K562 (cell line): ENCODE data around the gene PYM1. TPM values are rescaled to one million over a fixed set of nuclear protein-coding genes. Genes with fewer than 3 reads are reported as not detected.
A peak's percentile ranks its signal among the peaks of the same experiment; 100 is the strongest.

Experiments
- ATAC-seq: fragments of 200-7000 bp; cut with Tn5 transposase; 3 replicates; pipeline ENCODE4 v1.9.1; 2020; ENCODE audit warnings: moderate library complexity
- BruUV-seq: library from RNA; stranded (reverse); fragments of 400-500 nt; replicated peaks from 2 replicates; lab custom pipeline; 2021; lab: Mats Ljungman, UMichigan
- CTCF ChIA-PET: fragments of 300-600 bp; formaldehyde crosslinking; extraction: SDS; loops from one replicate; lab custom pipeline; 2021; ENCODE audit warnings: low intra/inter-chr PET ratio; lab: Yijun Ruan, JAX
- POLR2A ChIA-PET: fragments of 300-600, 350-650 bp; sonication (Branson Sonifier 250); formaldehyde crosslinking; extraction: SDS; loops from one replicate; lab custom pipeline; 2021; ENCODE audit warnings: antibody characterized with exemption, inconsistent platforms; lab: Yijun Ruan, JAX
- DNase-seq, 4 experiments: peaks; one replicate each; pipeline versions ENCODE4 v3.0.0 to v3.0.0-alpha.2; 2011 to 2018; ENCODE audit warnings: low spot score in 3 of 4, mixed read lengths in 3 of 4; ENCODE audit errors: extremely low read depth in 1 of 4
- FAIRE-seq: peaks from 2 replicates; lab custom pipeline; 2011; peaks lifted over from hg19 to GRCh38; lab: Jason Lieb, UNC
- H2AFZ ChIP-seq: 2 replicates; pipeline ENCODE4 v1.6.0; 2011; ENCODE audit warnings: low read depth, low read length, control low read depth, inconsistent platforms
- H3K27ac ChIP-seq: fragments of 200-600 bp; 3 replicates; pipeline ENCODE4 v1.8.0; 2011; ENCODE audit warnings: low read depth, mild to moderate bottlenecking, control low read depth, inconsistent platforms, low read length, moderate library complexity, mixed read lengths; ENCODE audit errors: extremely low read depth
- H3K27me3 ChIP-seq, 2 experiments: fragments of 300-600 bp in 1 of 2; 2 replicates in 1 of 2; 3 replicates in 1 of 2; pipeline versions ENCODE4 v1.6.0 to v1.8.0; 2011; ENCODE audit warnings: inconsistent platforms in 2 of 2, low read length in 2 of 2, mild to moderate bottlenecking in 1 of 2, mixed read lengths in 1 of 2, moderate library complexity in 1 of 2; ENCODE audit not compliant: control insufficient read depth in 2 of 2, insufficient read depth in 2 of 2
- H3K36me3 ChIP-seq: fragments of 300-600 bp; 3 replicates; pipeline ENCODE4 v1.8.0; 2011; ENCODE audit warnings: mild to moderate bottlenecking, low read length, inconsistent platforms; ENCODE audit not compliant: control insufficient read depth, insufficient read depth
- H3K4me1 ChIP-seq, 2 experiments: fragments of 200-600 bp in 1 of 2; replicated peaks in 1 of 2; 2 replicates in 1 of 2; 3 replicates in 1 of 2; pipeline versions ENCODE4 v1.5.1 to v1.8.0; 2011; ENCODE audit warnings: inconsistent platforms in 2 of 2, low read length in 2 of 2, mild to moderate bottlenecking in 1 of 2, mixed read lengths in 1 of 2, moderate library complexity in 1 of 2; ENCODE audit not compliant: control insufficient read depth in 2 of 2, insufficient read depth in 2 of 2
- H3K4me2 ChIP-seq: 2 replicates; pipeline ENCODE4 v1.6.1; 2011; ENCODE audit warnings: low read length, control low read depth, inconsistent platforms, mixed read lengths; ENCODE audit not compliant: insufficient read depth
- H3K4me3 ChIP-seq: fragments of 200-600 bp; sonication (generic), shearing (Covaris generic); 2 replicates; pipeline ENCODE4 v1.5.1; 2016; ENCODE audit warnings: control low read depth, inconsistent platforms
- H3K79me2 ChIP-seq: fragments of 200-600 bp; 3 replicates; pipeline ENCODE4 v1.8.0; 2011; ENCODE audit warnings: low read length, inconsistent platforms; ENCODE audit not compliant: control insufficient read depth, insufficient read depth
- H3K9ac ChIP-seq, 2 experiments: 2 replicates each; pipeline versions ENCODE4 v1.6.0 to v1.6.1; 2011; ENCODE audit warnings: low read depth in 2 of 2, low read length in 2 of 2, control low read depth in 1 of 2, inconsistent platforms in 1 of 2, mild to moderate bottlenecking in 1 of 2, mixed read lengths in 1 of 2; ENCODE audit not compliant: insufficient read depth in 1 of 2
- H3K9me1 ChIP-seq: one replicate; pipeline ENCODE4 v1.6.0; 2011; ENCODE audit warnings: inconsistent platforms, mild to moderate bottlenecking, low read length, moderate library complexity; ENCODE audit not compliant: control insufficient read depth, insufficient read depth
- H3K9me3 ChIP-seq: replicated peaks from 2 replicates; pipeline ENCODE4 v1.5.1; 2011; ENCODE audit warnings: low read depth, low read length, inconsistent platforms; ENCODE audit not compliant: control insufficient read depth, insufficient read depth
- H4K20me1 ChIP-seq: replicated peaks from 2 replicates; pipeline ENCODE4 v1.6.1; 2011; ENCODE audit warnings: low read length, inconsistent platforms, mixed read lengths; ENCODE audit not compliant: control insufficient read depth, insufficient read depth
- BCOR ChIP-seq: fragments of 450-650 bp; IDR thresholded peaks from 2 replicates; pipeline ENCODE4 v1.6.1; 2016
- CUX1 ChIP-seq: fragments of 200-800 bp; sonication (Bioruptor generic); IDR thresholded peaks from 2 replicates; pipeline ENCODE4 v1.6.1; 2016; ENCODE audit warnings: missing genetic modification characterization, missing compliant biosample characterization
- KHSRP ChIP-seq: fragments of 450-650 bp; IDR thresholded peaks from 2 replicates; pipeline ENCODE4 v1.6.1; 2017
- NFXL1 ChIP-seq: fragments of 450-650 bp; formaldehyde crosslinking; IDR thresholded peaks from 2 replicates; pipeline ENCODE4 v1.4.0; 2021; ENCODE audit warnings: mild to moderate bottlenecking
- PRPF4 ChIP-seq: fragments of 200-400 bp; formaldehyde crosslinking; IDR thresholded peaks from one replicate; pipeline ENCODE4 v1.6.1; 2017; ENCODE audit warnings: low read length, low read depth, mild to moderate bottlenecking; ENCODE audit not compliant: insufficient read depth, poor library complexity, severe bottlenecking
- RBM25 ChIP-seq: fragments of 200-400 bp; formaldehyde crosslinking; IDR thresholded peaks from 2 replicates; pipeline ENCODE4 v1.6.1; 2018; ENCODE audit warnings: low read length, low read depth, moderate library complexity; ENCODE audit not compliant: severe bottlenecking
- TEAD2 ChIP-seq: fragments of 450-650 bp; IDR thresholded peaks from 2 replicates; pipeline ENCODE4 v1.6.1; 2016; ENCODE audit warnings: missing genetic modification characterization, control low read depth, missing compliant biosample characterization
- ZFPM2 ChIP-seq: fragments of 250-450 bp; sonication (Bioruptor Pico); IDR thresholded peaks from 2 replicates; pipeline ENCODE4 v1.5.1; 2022; ENCODE audit warnings: mild to moderate bottlenecking
- ZNF121 ChIP-seq: sonication (generic); formaldehyde crosslinking; conservative IDR thresholded peaks from 2 replicates; pipeline ENCODE4 v1.8.0; 2022; ENCODE audit warnings: missing genetic modification reagents
- ZNF408 ChIP-seq: fragments of 250-450 bp; sonication (Bioruptor Pico); IDR thresholded peaks from 2 replicates; pipeline ENCODE4 v1.4.0; 2020; ENCODE audit warnings: low read depth, mild to moderate bottlenecking, moderate library complexity
- ZNF780A ChIP-seq: fragments of 250-450 bp; sonication (Bioruptor Pico); IDR thresholded peaks from 2 replicates; pipeline ENCODE4 v1.5.0; 2021; ENCODE audit warnings: mild to moderate bottlenecking
- WGBS: fragments of 100-300 bp; shearing (Covaris generic); methylation state at CpG from one replicate; pipeline ENCODE4 v1.1.6; 2016; ENCODE audit warnings: low coverage, mixed read lengths; ENCODE audit not compliant: insufficient coverage; ENCODE audit errors: missing lambda C conversion rate; 5-methylcytosine and 5-hydroxymethylcytosine counted together
- in situ Hi-C: fragments of 300-500 bp; cut with MboI; formaldehyde crosslinking; loops from 4 replicates; pipeline ENCODE4 v1.15.0; 2018; ENCODE audit warnings: inconsistent platforms, mixed read lengths
- intact Hi-C: fragments of 100-400 bp; cut with micrococcal nuclease; formaldehyde crosslinking; loops from 2 replicates; pipeline ENCODE4 v1.14.2; 2022
- polyA plus RNA-seq, 8 experiments: library from polyadenylated mRNA; depleted of rRNA in 4 of 8; stranded (reverse) in 5 of 8; unstranded in 3 of 8; fragments of >200 nt; fragmentation: Nextera tagmentation in 2 of 8; fragmentation: Illumina TruSeq in 1 of 8; extraction: Ambion mirVana in 2 of 8; extraction: Trizol in 1 of 8; gene quantifications; 2 replicates each; pipeline versions ENCODE4 v1.2.1 to v1.2.3, GENCODE V29; 2011 to 2014; ENCODE audit warnings: inconsistent platforms in 1 of 8, missing spikeins in 1 of 8
- total RNA-seq, 7 experiments: library from RNA; depleted of rRNA in 6 of 7; stranded (reverse); fragments of >200 nt in 6 of 7; fragmentation: Illumina TruSeq in 2 of 7; extraction: Trizol in 2 of 7; gene quantifications; 2 replicates each; pipeline versions ENCODE4 v1.2.1 to v1.2.3, GENCODE V29; 2011 to 2021; ENCODE audit warnings: low replicate concordance in 1 of 7
- TF ChIP-seq, protein P1 (sequence below): sonication (generic); formaldehyde crosslinking; IDR thresholded peaks from 2 replicates; pipeline ENCODE4 v1.8.1; 2023; ENCODE audit warnings: mild to moderate bottlenecking, missing genetic modification reagents, moderate library complexity

The PYM1 gene
- total and polyA plus RNA-seq, 9 of the 15 experiments (the other 6 are each of a cell fraction or from before 2014, with no cell fraction given), result 29.0 to 51.3 (median 34.1) TPM

- Histone ChIP-seq H3K9me3 (no peaks in the 10 kb centered on the region), H3K9me1 (no peaks in the 10 kb centered on the region), H3K36me3 (no peaks in the 10 kb centered on the region), H3K27ac (no peak overlapping the region), H4K20me1 (no peaks in the 10 kb centered on the region), H3K9ac (no peak overlapping the region), H2AFZ (no peak overlapping the region), H3K4me3 (no peak overlapping the region), H3K4me2 (no peak overlapping the region), H3K79me2 (no peaks in the 10 kb centered on the region), H3K27me3 (no peaks in the 10 kb centered on the region), H3K4me1 (no peaks in the 10 kb centered on the region)
- 32% methylated on average over 3 of the region's 4 CpGs for WGBS
- ATAC-seq, result no peak
- ChIA-PET POLR2A (no interaction called here), CTCF (no interaction called here)
- intact Hi-C loops, result no loop called here
- BruUV-seq, result no TSS peak
- in situ Hi-C loops, result no loop called here
- no peak for DNase-seq
- no peak for FAIRE-seq
- no peak for TF ChIP-seq TEAD2 (tag)
- TF ChIP-seq BCOR, result peak; percentile 59
- peak; percentile 97 for TF ChIP-seq ZNF121
- peak; percentile 39 for TF ChIP-seq RBM25
Measured at GRCh38 chr12:55891310-55891709, 36.4 kb downstream of the PYM1 start.

GRCh38 chr12:55885113-55885512 lies 42.6 kb downstream of the PYM1 start:
- ChIA-PET CTCF (no interaction called here), POLR2A (interaction anchor here (1.4 kb wide), 1 partner anchor 14 kb away, joined by 5 read pairs; no protein-coding TSS in a partner anchor)
- Histone ChIP-seq H3K27me3 (no peaks in the 10 kb centered on the region), H2AFZ (no peak overlapping the region), H3K4me1 (no peaks in the 10 kb centered on the region), H3K9ac (no peak overlapping the region), H3K9me3 (no peaks in the 10 kb centered on the region), H3K79me2 (no peaks in the 10 kb centered on the region), H4K20me1 (no peaks in the 10 kb centered on the region), H3K27ac (no peak overlapping the region), H3K4me3 (no peak overlapping the region), H3K4me2 (no peak overlapping the region), H3K36me3 (no peaks in the 10 kb centered on the region), H3K9me1 (no peaks in the 10 kb centered on the region)
- no peak for FAIRE-seq
- in situ Hi-C loops (no loop called here), intact Hi-C loops (no loop called here)
- no TSS peak for BruUV-seq
- 30% methylated on average over 1 of the region's 1 CpG for WGBS
- DNase-seq, result no peak
- ATAC-seq, result no peak
- TF ChIP-seq ZFPM2 (CRISPR knock-in tag) (no peak), ZNF408 (no peak), ZNF780A (CRISPR knock-in tag) (no peak), PRPF4 (no peak), KHSRP (no peak), NFXL1 (no peak), CUX1 (CRISPR knock-in tag) (no peak)
- TF ChIP-seq, protein P1, sequence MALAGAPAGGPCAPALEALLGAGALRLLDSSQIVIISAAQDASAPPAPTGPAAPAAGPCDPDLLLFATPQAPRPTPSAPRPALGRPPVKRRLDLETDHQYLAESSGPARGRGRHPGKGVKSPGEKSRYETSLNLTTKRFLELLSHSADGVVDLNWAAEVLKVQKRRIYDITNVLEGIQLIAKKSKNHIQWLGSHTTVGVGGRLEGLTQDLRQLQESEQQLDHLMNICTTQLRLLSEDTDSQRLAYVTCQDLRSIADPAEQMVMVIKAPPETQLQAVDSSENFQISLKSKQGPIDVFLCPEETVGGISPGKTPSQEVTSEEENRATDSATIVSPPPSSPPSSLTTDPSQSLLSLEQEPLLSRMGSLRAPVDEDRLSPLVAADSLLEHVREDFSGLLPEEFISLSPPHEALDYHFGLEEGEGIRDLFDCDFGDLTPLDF, result no peak
